HCT116 (cell line): ENCODE data around the gene DCST2. TPM values are rescaled to one million over a fixed set of nuclear protein-coding genes. Genes with fewer than 3 reads are reported as not detected.

Source experiments
- ATAC-seq: fragments of 200-7000 bp; cut with Tn5 transposase; 2 replicates; pipeline ENCODE4 v1.9.1; 2020; ENCODE audit warnings: mild to moderate bottlenecking, moderate library complexity
- BruUV-seq: library from RNA; stranded (reverse); fragments of 400-500 nt; replicated peaks from 2 replicates; lab custom pipeline; 2021; lab: Mats Ljungman, UMichigan
- CTCF ChIA-PET: fragments of 300-600 bp; sonication (Branson Sonifier 250); formaldehyde crosslinking; loops from one replicate; lab custom pipeline; 2021; ENCODE audit warnings: antibody characterized with exemption; lab: Charles Lee
- POLR2A ChIA-PET: fragments of 300-600, 350-600 bp; sonication (Branson Sonifier 250); formaldehyde crosslinking; loops from one replicate; lab custom pipeline; 2021; ENCODE audit warnings: antibody characterized with exemption; lab: Charles Lee
- RAD21 ChIA-PET, 2 experiments: fragments of 300-600 bp; sonication (Branson Sonifier 250); formaldehyde crosslinking; loops; one replicate each; lab custom pipeline; 2023; ENCODE audit warnings: low total read pairs in 2 of 2; ENCODE audit not compliant: uncharacterized antibody in 2 of 2, unreplicated experiment in 2 of 2, low non-redundant PET in 1 of 2; lab: Charles Lee
- DNase-seq: peaks from one replicate; pipeline ENCODE4 v3.0.0-alpha.2; 2010; ENCODE audit warnings: low read depth, low spot score
- H2AFZ ChIP-seq: fragments of 200-600 bp; shearing (Covaris generic), sonication (generic); 2 replicates; pipeline ENCODE4 v1.6.1; 2017; ENCODE audit warnings: low read depth, mixed run types, mixed read lengths, antibody characterized with exemption, low read length; ENCODE audit not compliant: poor library complexity, severe bottlenecking
- H3K27ac ChIP-seq: 2 replicates; pipeline ENCODE4 v1.5.1; 2012; ENCODE audit warnings: low read depth, low read length
- H3K27me3 ChIP-seq: fragments of 200-600 bp; sonication (generic); 2 replicates; pipeline ENCODE4 v1.6.1; 2016; ENCODE audit warnings: mixed run types, low read length, mixed read lengths; ENCODE audit not compliant: insufficient read depth
- H3K36me3 ChIP-seq, 2 experiments: fragments of 200-500 bp in 1 of 2; fragments of 200-600 bp in 1 of 2; sonication (Bioruptor generic) in 1 of 2; sonication (generic) in 1 of 2; 2 replicates each; pipeline versions ENCODE4 v1.5.1 to v1.6.1; 2014 to 2016; ENCODE audit warnings: low read length in 2 of 2, inconsistent platforms in 1 of 2, mixed read lengths in 1 of 2, mixed run types in 1 of 2; ENCODE audit not compliant: insufficient read depth in 2 of 2, control insufficient read depth in 1 of 2
- H3K4me1 ChIP-seq, 2 experiments: fragments of 200-600 bp in 1 of 2; sonication (generic) in 1 of 2; 2 replicates each; pipeline versions ENCODE4 v1.5.1 to v1.6.1; 2012 to 2017; ENCODE audit warnings: low read length in 2 of 2, inconsistent platforms in 1 of 2, mild to moderate bottlenecking in 1 of 2, mixed read lengths in 1 of 2, mixed run types in 1 of 2, moderate library complexity in 1 of 2; ENCODE audit not compliant: insufficient read depth in 2 of 2, control insufficient read depth in 1 of 2
- H3K4me2 ChIP-seq: fragments of 200-600 bp; sonication (generic); 2 replicates; pipeline ENCODE4 v1.6.1; 2017; ENCODE audit warnings: mixed run types, low read length, mixed read lengths
- H3K4me3 ChIP-seq, 2 experiments: fragments of 200-600 bp in 1 of 2; sonication (generic) in 1 of 2; replicated peaks in 1 of 2; 2 replicates each; pipeline ENCODE4 v1.5.1; 2011 to 2016; ENCODE audit warnings: low read length in 2 of 2, control low read depth in 1 of 2, low read depth in 1 of 2, mild to moderate bottlenecking in 1 of 2, mixed read lengths in 1 of 2, mixed run types in 1 of 2
- H3K79me2 ChIP-seq: fragments of 200-600 bp; sonication (generic); 2 replicates; pipeline ENCODE4 v1.6.1; 2017; ENCODE audit warnings: mild to moderate bottlenecking, mixed run types, low read length, moderate library complexity, mixed read lengths; ENCODE audit not compliant: insufficient read depth
- H3K9ac ChIP-seq: fragments of 200-600 bp; sonication (generic); 2 replicates; pipeline ENCODE4 v1.6.1; 2016; ENCODE audit warnings: low read length, mixed read lengths
- H3K9me2 ChIP-seq: fragments of 200-600 bp; sonication (generic), shearing (Covaris generic); 2 replicates; pipeline ENCODE4 v1.6.1; 2017; ENCODE audit warnings: mixed run types, mild to moderate bottlenecking, moderate library complexity; ENCODE audit not compliant: insufficient read depth
- H3K9me3 ChIP-seq, 2 experiments: fragments of 200-500 bp in 1 of 2; fragments of 200-600 bp in 1 of 2; sonication (Bioruptor generic) in 1 of 2; sonication (generic) in 1 of 2; 2 replicates each; pipeline ENCODE4 v1.6.1; 2014 to 2017; ENCODE audit warnings: low read length in 2 of 2, mixed read lengths in 2 of 2, inconsistent platforms in 1 of 2, low read depth in 1 of 2, mild to moderate bottlenecking in 1 of 2, mixed run types in 1 of 2, moderate library complexity in 1 of 2; ENCODE audit not compliant: control insufficient read depth in 1 of 2, insufficient read depth in 1 of 2
- H4K20me1 ChIP-seq: fragments of 200-600 bp; sonication (generic), shearing (Covaris generic); 2 replicates; pipeline ENCODE4 v1.6.1; 2017; ENCODE audit warnings: mixed run types, mild to moderate bottlenecking, moderate library complexity; ENCODE audit not compliant: insufficient read depth
- JUND ChIP-seq: IDR thresholded peaks from 2 replicates; pipeline ENCODE4 v1.6.1; 2012
- SP1 ChIP-seq: IDR thresholded peaks from 2 replicates; pipeline ENCODE4 v1.6.1; 2012; ENCODE audit warnings: low read depth
- intact Hi-C: fragments of 100-400 bp; cut with micrococcal nuclease; formaldehyde crosslinking; loops from 2 replicates; pipeline ENCODE4 v1.10.0; 2022
- microRNA-seq: library from miRNA; unstranded; fragments of <30 nt; microRNA quantifications from one replicate; pipeline ENCODE4, GENCODE V29; 2016; ENCODE audit warnings: borderline number of aligned reads
- total RNA-seq: library from RNA; stranded (reverse); gene quantifications from one replicate; pipeline ENCODE4 v1.2.1, GENCODE V29; 2021; ENCODE audit not compliant: unreplicated experiment

DCST2 gene
- total RNA-seq, 1 experiment from 2014 or later: 2.0 TPM

DNA sequence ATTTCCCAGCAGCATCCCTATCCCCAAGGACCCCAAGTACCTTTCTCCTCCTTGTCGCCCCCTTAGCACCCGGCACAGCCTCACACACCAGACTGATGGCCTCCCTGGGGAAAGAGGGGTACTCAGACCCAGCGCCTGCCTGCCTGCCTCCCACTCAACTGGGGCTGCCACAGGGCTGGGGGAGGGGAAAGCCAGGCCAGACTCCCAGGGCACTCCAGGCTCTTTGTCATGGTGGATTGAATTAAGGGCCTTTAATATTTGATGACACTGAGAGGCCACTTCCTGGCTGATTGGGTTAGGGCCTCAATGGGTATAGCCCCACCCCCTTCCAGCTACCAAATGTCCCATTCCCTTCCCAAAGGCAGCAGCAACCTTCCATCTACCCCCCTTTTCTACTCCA lies 64.8 kb downstream of the DCST2 start:
- RAD21 ChIA-PET: no interaction called here
- Histone ChIP-seq H3K9ac (no peak overlapping the region; the same call in 1 of the 2 replicates), H3K9me3 (no peaks in the 10 kb centered on the region), H3K79me2 (peaks cover 80% of the 10 kb centered on the region)
- intact Hi-C loops: no loop called here
- TF ChIP-seq SP1 (no peak), JUND (no peak)
- TF ChIP-seq, all 23 proteins: peak for 0
- peak overlapping the region; percentile 86; the same call in 1 of the 2 replicates for H3K27ac ChIP-seq
- H3K4me2 ChIP-seq: peak overlapping the region; percentile 90; the same call in 1 of the 2 replicates
- POLR2A ChIA-PET: no interaction called here
- no peak for ATAC-seq
- BruUV-seq: no TSS peak
- H4K20me1 ChIP-seq: no peaks in the 10 kb centered on the region
- no peak overlapping the region for H3K4me3 ChIP-seq
- H2AFZ ChIP-seq: no peak overlapping the region
- no peaks in the 10 kb centered on the region for H3K9me2 ChIP-seq
- H3K4me1 ChIP-seq: peaks cover 33 to 61% of the 10 kb centered on the region in 2 experiments
- H3K36me3 ChIP-seq: peaks cover 23 to 48% of the 10 kb centered on the region in 2 experiments; a peak in 3 of 4 replicates
- CTCF ChIA-PET: no interaction called here
- DNase-seq: no peak
- no peaks in the 10 kb centered on the region for H3K27me3 ChIP-seq

Small RNA genes lying within 50 kb of the gene (microRNA-seq; reads per million reads assigned to microRNA genes)
- gene MIR4258: not detected

Other genes with a start within 250 kb of the DCST2 start
- 1.1 TPM for gene KCNN3, start 163.5 kb downstream of the DCST2 start, total RNA-seq
- 24.0 TPM for gene PMVK, start 97.1 kb downstream of the DCST2 start, total RNA-seq
- gene PBXIP1, start 77.7 kb downstream of the DCST2 start, total RNA-seq: 12.6 TPM
- gene PYGO2, start 72.0 kb downstream of the DCST2 start, total RNA-seq: 37.2 TPM
- gene SHC1, start 63.0 kb downstream of the DCST2 start, total RNA-seq: 148 TPM
- 229 TPM for gene CKS1B, start 59.1 kb downstream of the DCST2 start, total RNA-seq
- 58.4 TPM for gene FLAD1, start 50.4 kb downstream of the DCST2 start, total RNA-seq
- gene LENEP, start 40.2 kb downstream of the DCST2 start, total RNA-seq: 0.42 TPM
- 57.0 TPM for gene ZBTB7B, start 31.0 kb downstream of the DCST2 start, total RNA-seq
- 0.32 TPM for gene DCST1, start within 50 bp of the DCST2 start, total RNA-seq
- 149 TPM for gene ADAM15, start 17.5 kb upstream of the DCST2 start, total RNA-seq
- gene EFNA4, start 30.0 kb upstream of the DCST2 start, total RNA-seq: 9.8 TPM
- gene EFNA3, start 45.1 kb upstream of the DCST2 start, total RNA-seq: 20.4 TPM
- gene EFNA1, start 94.1 kb upstream of the DCST2 start, total RNA-seq: 19.7 TPM
- 49.9 TPM for gene SLC50A1, start 102.1 kb upstream of the DCST2 start, total RNA-seq
- 113 TPM for gene DPM3, start 106.8 kb upstream of the DCST2 start, total RNA-seq
- gene KRTCAP2, start 139.5 kb upstream of the DCST2 start, total RNA-seq: 143 TPM
- gene TRIM46, start 140.1 kb upstream of the DCST2 start, total RNA-seq: 3.8 TPM
- gene THBS3, start 174.1 kb upstream of the DCST2 start, total RNA-seq: 15.9 TPM
- gene MTX1, start 174.9 kb upstream of the DCST2 start, total RNA-seq: 69.1 TPM
- gene ENTREP3, start 221.7 kb upstream of the DCST2 start, total RNA-seq: 69.9 TPM
- gene SCAMP3, start 228.6 kb upstream of the DCST2 start, total RNA-seq: 64.2 TPM
- gene CLK2, start 239.7 kb upstream of the DCST2 start, total RNA-seq: 72.6 TPM
- 8.5 TPM for gene HCN3, start 243.7 kb upstream of the DCST2 start, total RNA-seq